ENCODE results near the gene MCCC1.

DNA sequence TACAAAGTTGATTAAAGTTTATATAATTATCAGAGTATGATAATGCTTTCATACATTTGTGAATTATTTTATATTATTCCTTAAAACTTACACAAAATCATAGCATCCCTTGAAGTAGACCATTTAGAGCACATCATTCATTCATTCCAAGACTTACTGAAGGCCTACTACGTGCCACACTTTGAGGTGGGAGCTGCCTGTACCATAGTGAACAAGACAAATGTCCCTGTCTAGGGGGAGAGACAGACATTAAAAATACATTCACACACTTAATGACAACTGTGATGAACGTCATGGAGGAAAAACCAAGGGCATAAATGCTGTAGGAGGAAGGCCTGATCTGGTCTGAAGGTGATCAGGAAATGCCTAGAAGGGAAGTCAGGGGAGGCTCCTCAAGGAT, 12.1 kb downstream of the MCCC1 start:
- TF ChIP-seq GATA2 (IDR thresholded peaks at IDR 0.05; ENCODE audit: low read depth, low read length), result no peak
- TF ChIP-seq GATA3 (IDR thresholded peaks at IDR 0.05; ENCODE audit: low read depth, low read length), result no peak

Measured in SH-SY5Y (cell line).